ENCODE data around the gene MYOG.

Gene MYOG

GRCh38 chr1:203085528-203086406 lies at the start of gene MYOG:
TSS of gene MYOG (minus strand) at chr1:203086012. CDS start at chr1:203085961, 51 bp downstream.
- no peak for FAIRE-seq

- FAIRE-seq: no peak
Observed at GRCh38 chr1:203133970-203134725, 48.3 kb upstream of the MYOG start.

GRCh38 chr1:203131548-203132200 lies 45.9 kb upstream of the MYOG start:
- FAIRE-seq: no peak

- no peak for FAIRE-seq
Observed at GRCh38 chr1:203130358-203130985, 44.7 kb upstream of the MYOG start.

GRCh38 chr1:203129501-203130231 lies 43.9 kb upstream of the MYOG start:
- FAIRE-seq: no peak

- no peak for FAIRE-seq
Observed at GRCh38 chr1:203128716-203129500, 43.1 kb upstream of the MYOG start.

- FAIRE-seq: no peak
Observed at GRCh38 chr1:203128431-203128715, 42.6 kb upstream of the MYOG start.

GRCh38 chr1:203127666-203128430 lies 42.0 kb upstream of the MYOG start, which contains the start of gene ADORA1:
TSS of gene ADORA1 (plus strand) at chr1:203127726. CDS start at chr1:203128842, 1,116 bp downstream.
- FAIRE-seq: no peak

GRCh38 chr1:203126866-203127665 lies 41.3 kb upstream of the MYOG start:
- FAIRE-seq: no peak

- FAIRE-seq: no peak
Observed at GRCh38 chr1:203126151-203126865, 40.5 kb upstream of the MYOG start.

- FAIRE-seq: no peak
Observed at GRCh38 chr1:203124546-203125317, 38.9 kb upstream of the MYOG start.

- FAIRE-seq: no peak
Observed at GRCh38 chr1:203124011-203124410, 38.2 kb upstream of the MYOG start.

GRCh38 chr1:203122159-203122558 lies 36.3 kb upstream of the MYOG start:
- no peak for FAIRE-seq

GRCh38 chr1:203121186-203122015 lies 35.6 kb upstream of the MYOG start:
- FAIRE-seq: no peak

- FAIRE-seq: no peak
Observed at GRCh38 chr1:203120325-203121153, 34.7 kb upstream of the MYOG start.
